ENCODE measurements around the gene LDLRAD4. TPM values are rescaled to one million over a fixed set of nuclear protein-coding genes. Genes with fewer than 3 reads are reported as not detected.

Gene LDLRAD4
- total RNA-seq, 1 donor from 2014 or later = 18.4 TPM

DNA sequence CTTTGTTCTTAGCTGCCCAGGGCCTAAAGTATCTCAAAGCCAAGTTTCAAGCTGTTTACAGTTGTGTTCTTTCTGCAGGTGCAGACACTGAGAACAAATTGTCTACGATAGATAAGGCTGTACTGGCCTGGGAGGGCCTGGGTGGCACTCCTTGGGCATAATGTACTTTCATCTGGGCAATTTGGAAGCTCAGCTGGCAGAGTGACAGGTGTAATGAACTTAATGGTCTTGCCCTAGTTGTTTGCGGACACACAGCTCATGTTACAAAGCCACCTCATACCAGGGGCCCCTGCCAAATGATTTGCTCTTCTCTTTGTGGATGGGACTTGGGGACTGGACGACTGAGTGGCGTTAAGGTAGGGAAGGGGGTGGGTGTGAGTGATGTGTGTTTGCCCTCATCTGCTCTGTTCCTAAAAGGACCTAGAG is 4.3 kb downstream of the LDLRAD4 start:
- no peaks in the 10 kb centered on the region for H3K36me3 ChIP-seq
- H3K4me1 ChIP-seq = peaks cover 45% of the 10 kb centered on the region
- no peaks in the 10 kb centered on the region for H3K9me3 ChIP-seq
- intact Hi-C loops (cut with DNase I) = no loop called here
- peak overlapping the region; percentile 44 for H3K27ac ChIP-seq
- H3K27me3 ChIP-seq = no peaks in the 10 kb centered on the region
- ATAC-seq = peak; percentile 55
- H3K4me3 ChIP-seq = no peak overlapping the region
- no peak for DNase-seq
- TF ChIP-seq, protein P1, sequence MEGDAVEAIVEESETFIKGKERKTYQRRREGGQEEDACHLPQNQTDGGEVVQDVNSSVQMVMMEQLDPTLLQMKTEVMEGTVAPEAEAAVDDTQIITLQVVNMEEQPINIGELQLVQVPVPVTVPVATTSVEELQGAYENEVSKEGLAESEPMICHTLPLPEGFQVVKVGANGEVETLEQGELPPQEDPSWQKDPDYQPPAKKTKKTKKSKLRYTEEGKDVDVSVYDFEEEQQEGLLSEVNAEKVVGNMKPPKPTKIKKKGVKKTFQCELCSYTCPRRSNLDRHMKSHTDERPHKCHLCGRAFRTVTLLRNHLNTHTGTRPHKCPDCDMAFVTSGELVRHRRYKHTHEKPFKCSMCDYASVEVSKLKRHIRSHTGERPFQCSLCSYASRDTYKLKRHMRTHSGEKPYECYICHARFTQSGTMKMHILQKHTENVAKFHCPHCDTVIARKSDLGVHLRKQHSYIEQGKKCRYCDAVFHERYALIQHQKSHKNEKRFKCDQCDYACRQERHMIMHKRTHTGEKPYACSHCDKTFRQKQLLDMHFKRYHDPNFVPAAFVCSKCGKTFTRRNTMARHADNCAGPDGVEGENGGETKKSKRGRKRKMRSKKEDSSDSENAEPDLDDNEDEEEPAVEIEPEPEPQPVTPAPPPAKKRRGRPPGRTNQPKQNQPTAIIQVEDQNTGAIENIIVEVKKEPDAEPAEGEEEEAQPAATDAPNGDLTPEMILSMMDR (IDR thresholded peaks at IDR 0.05) = no peak

DNA sequence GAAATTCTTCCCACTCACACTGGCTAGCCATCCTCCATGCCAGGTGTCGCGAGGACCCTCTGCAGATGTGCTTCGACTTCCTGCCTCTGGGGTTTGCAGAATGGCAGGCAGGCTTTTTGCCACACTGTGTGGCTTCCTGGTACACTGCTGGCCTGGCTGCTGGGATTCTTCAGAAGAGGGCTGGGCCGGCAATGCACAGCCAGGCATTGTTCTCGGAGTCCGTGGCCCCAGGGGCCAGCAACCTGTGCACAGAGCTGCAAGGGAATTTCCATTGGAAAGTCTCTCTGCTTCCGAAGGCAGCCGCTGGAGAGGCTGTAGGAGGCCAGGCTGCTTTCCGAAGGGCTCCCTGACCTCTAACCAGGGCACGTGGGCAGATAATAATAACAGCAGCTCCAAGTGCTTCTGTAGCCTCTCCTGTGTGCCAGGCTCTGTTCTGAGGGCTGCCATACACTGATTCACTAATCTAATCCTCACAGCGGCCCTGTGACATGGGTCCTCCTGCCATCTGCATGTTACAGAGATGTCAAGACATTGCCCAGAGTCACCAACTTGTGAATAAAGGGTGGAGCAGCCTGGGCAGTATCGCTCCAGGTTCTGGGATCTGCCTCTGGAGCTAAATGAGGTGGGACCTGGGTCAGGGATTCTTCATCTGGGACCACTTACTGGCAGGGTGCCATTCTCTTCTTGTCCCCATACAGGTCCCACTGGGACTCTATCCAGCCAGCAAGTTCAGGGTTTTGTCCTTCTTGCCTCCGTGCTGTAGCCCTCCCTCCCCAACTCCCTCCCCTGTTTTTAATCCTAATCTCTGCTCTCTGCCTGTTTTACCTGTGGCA is 5.0 kb downstream of the LDLRAD4 start:
- intact Hi-C loops (cut with DNase I) = no loop called here
- ATAC-seq = peak; percentile 5

DNA sequence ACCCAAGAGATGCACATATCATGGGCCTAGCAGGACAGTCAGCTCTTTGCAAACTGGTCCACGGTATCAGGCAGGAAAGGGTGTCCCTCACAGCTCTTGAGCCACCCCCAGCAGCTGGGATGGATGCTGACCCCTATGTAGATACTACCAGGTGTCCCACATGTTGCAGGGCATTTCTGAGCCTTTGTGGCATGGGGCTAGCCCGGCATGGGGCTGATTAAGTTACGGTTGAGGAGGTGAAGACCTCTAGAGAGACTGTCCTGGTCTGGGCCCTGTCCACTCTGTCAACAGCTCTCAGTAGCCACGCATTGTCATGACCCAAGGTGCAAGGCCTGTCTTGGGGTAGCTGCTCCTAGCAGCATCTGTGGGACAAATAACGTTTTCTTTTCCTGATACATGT is 6.7 kb downstream of the LDLRAD4 start:
- intact Hi-C loops (cut with DNase I) = no loop called here

More for the DNA sequence above, 5.0 kb downstream of the LDLRAD4 start:
- Histone ChIP-seq H3K27ac (no peak overlapping the region), H3K4me3 (no peak overlapping the region), H3K36me3 (no peaks in the 10 kb centered on the region), H3K9me3 (no peaks in the 10 kb centered on the region), H3K27me3 (no peaks in the 10 kb centered on the region), H3K4me1 (peaks cover 45% of the 10 kb centered on the region)
- TF ChIP-seq, protein P1 (IDR thresholded peaks at IDR 0.05) = no peak
- no peak for DNase-seq

DNA sequence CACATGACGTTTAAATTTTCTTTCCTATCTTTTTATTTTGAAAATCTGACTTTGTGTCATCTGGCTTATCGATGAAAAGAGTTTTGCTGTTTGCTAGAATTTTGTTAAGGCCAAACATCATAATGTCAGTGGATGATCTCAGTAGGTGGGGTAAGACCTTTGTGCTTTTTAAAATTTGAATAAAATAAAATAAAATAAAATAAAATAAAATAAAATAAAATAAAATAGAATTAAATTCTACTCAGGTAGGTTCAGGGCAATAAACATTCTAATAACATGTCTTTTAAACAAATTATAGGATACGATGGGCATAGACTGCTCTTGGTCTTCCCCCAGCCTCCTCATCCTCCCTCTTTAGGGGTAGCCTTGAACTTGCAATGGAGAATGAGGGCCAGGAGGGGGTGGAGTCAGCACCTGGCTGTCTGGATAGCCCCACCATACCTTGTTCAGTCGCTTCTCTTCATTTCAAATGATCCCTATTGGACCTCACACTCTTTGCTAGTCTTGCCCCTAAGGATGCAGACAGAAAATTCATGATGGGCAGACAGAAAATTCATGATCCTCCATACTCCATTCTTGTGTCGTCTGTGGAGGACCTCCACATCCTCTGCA is 8.1 kb downstream of the LDLRAD4 start:
- no peak overlapping the region for H3K27ac ChIP-seq
- no peaks in the 10 kb centered on the region for H3K27me3 ChIP-seq
- H3K9me3 ChIP-seq = no peaks in the 10 kb centered on the region
- ATAC-seq (no peak), DNase-seq (no peak)
- intact Hi-C loops (cut with DNase I) = no loop called here
- H3K4me1 ChIP-seq = peaks cover 23% of the 10 kb centered on the region
- H3K4me3 ChIP-seq = no peak overlapping the region
- TF ChIP-seq, protein P1 (IDR thresholded peaks at IDR 0.05) = no peak
- H3K36me3 ChIP-seq = no peaks in the 10 kb centered on the region

More for the DNA sequence above, 6.7 kb downstream of the LDLRAD4 start:
- Histone ChIP-seq H3K9me3 (no peaks in the 10 kb centered on the region), H3K36me3 (no peaks in the 10 kb centered on the region), H3K4me1 (peaks cover 37% of the 10 kb centered on the region), H3K4me3 (no peak overlapping the region), H3K27me3 (no peaks in the 10 kb centered on the region), H3K27ac (no peak overlapping the region)
- DNase-seq = no peak
- TF ChIP-seq, protein P1 (IDR thresholded peaks at IDR 0.05) = no peak
- no peak for ATAC-seq

DNA sequence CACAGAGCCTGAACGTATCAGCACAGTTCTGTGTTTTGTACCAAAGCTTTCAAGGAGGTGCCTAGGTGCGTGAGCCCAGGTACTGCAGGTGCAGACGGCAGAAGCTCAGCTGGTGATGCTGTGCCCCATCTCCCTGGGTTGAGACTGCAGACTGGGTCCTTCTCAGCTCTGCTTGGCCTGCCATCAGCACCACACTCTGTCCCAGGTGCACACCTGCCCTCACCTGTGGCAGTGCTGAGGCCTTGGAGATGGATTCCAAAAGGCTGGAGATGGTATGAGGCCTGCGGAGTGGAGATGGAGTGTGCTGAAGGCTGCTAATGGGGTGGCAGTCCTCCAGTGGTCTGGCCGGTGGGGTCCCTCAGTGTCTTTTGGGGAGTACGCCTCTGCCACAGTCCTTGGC is 9.3 kb downstream of the LDLRAD4 start:
- Histone ChIP-seq H3K4me1 (peaks cover 11% of the 10 kb centered on the region), H3K27ac (no peak overlapping the region), H3K27me3 (no peaks in the 10 kb centered on the region), H3K36me3 (no peaks in the 10 kb centered on the region), H3K4me3 (no peak overlapping the region), H3K9me3 (no peaks in the 10 kb centered on the region)
- intact Hi-C loops (cut with DNase I) = no loop called here
- DNase-seq (peak; percentile 39), ATAC-seq (no peak)
- TF ChIP-seq, protein P1 (IDR thresholded peaks at IDR 0.05) = no peak

Measured in upper lobe of right lung (tissue), 1 donor.